ENCODE measurements around the gene COG5. TPM values are rescaled to one million over a fixed set of nuclear protein-coding genes. Genes with fewer than 3 reads are reported as not detected.

Gene COG5
- total and polyA plus RNA-seq, 2 of the 8 experiments (the other 6 are each of a cell fraction or from before 2014, with no cell fraction given) = 10.5 to 28.1 TPM

DNA sequence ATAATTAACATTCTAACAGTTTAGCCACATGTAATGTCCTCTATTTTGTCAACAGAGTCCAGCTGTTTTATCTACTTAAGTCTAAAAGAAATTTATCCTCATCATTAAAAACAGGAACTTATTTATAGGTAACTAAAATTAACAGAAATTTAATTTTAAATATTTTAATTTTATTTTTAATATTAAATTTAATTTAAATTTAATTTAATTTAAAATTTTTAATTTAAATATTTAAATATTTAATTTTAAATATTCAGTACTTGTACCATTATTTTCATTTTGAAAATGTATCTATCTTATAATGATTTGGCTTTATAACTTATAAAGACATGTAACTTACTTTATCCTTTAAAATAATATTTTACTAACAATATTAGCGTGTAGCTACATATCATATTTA lies 94.9 kb downstream of the COG5 start:
- ChIA-PET POLR2A (ENCODE audit: partially characterized antibody) (interaction anchor here (0.5 kb wide), 1 partner anchor 66 kb away, joined by 3 read pairs; no protein-coding TSS in a partner anchor), CTCF (ENCODE audit: partially characterized antibody) (interaction anchor here (1.0 kb wide), 1 partner anchor 10 kb away, joined by 3 read pairs; no protein-coding TSS in a partner anchor)
- Histone ChIP-seq H2BK5ac (ENCODE audit: low read depth, low read length) (no peak overlapping the region), H2BK12ac (ENCODE audit: low read depth, low read length) (no peak overlapping the region), H3K79me1 (ENCODE audit: low read depth, low read length) (no peaks in the 10 kb centered on the region), H2BK15ac (ENCODE audit: low read length) (no peak overlapping the region), H2AK5ac (ENCODE audit: low read depth, low read length) (no peak overlapping the region), H3K23ac (ENCODE audit: insufficient read length) (no peak overlapping the region), H2BK120ac (replicated peaks; ENCODE audit: low read depth, low read length) (no peak overlapping the region), H3K56ac (replicated peaks; ENCODE audit: insufficient read length, low read depth, low read length) (no peak overlapping the region), H2AFZ (ENCODE audit: low read length) (no peak overlapping the region), H3K4me1 (replicated peaks in 1 of 4; ENCODE audit: control insufficient read depth in 3 of 4, insufficient read depth in 4 of 4, low read length in 3 of 4) (peaks cover 0 to 3% (median 0%) of the 10 kb centered on the region in 4 experiments; a peak in 2 of 7 replicates), H4K5ac (ENCODE audit: insufficient read length, low read depth, low read length) (no peak overlapping the region), H3K79me2 (ENCODE audit: control insufficient read depth in 1 of 2, insufficient read depth in 2 of 2, low read length in 2 of 2) (no peaks in the 10 kb centered on the region), H3K9me3 (ENCODE audit: insufficient read depth in 2 of 2, low read depth in 1 of 2, low read length in 1 of 2) (no peaks in the 10 kb centered on the region), H3K4ac (replicated peaks; ENCODE audit: insufficient read length, low read depth, low read length) (no peak overlapping the region), H4K91ac (replicated peaks; ENCODE audit: insufficient read length, low read length) (no peak overlapping the region), H2BK20ac (ENCODE audit: low read length) (no peak overlapping the region), H3K4me2 (ENCODE audit: insufficient read depth in 1 of 2, low read depth in 2 of 2, low read length in 2 of 2) (no peak overlapping the region), H3K36me3 (ENCODE audit: control insufficient read depth in 2 of 4, insufficient read depth in 4 of 4, low read length in 3 of 4) (no peaks in the 10 kb centered on the region), H3K27ac (ENCODE audit: low read depth, low read length) (no peak overlapping the region), H3K14ac (ENCODE audit: insufficient read length) (no peak overlapping the region), H4K20me1 (replicated peaks in 1 of 2; ENCODE audit: control insufficient read depth in 1 of 2, insufficient read depth in 2 of 2, low read length in 2 of 2) (peaks cover 0 to 2% of the 10 kb centered on the region in 2 experiments), H4K8ac (ENCODE audit: extremely low read depth, insufficient read depth, low read length) (no peak overlapping the region), H3K18ac (ENCODE audit: extremely low read depth, low read length) (no peak overlapping the region), H3K4me3 (ENCODE audit: extremely low read depth in 1 of 4, insufficient read depth in 2 of 4, low read depth in 3 of 4, low read length in 4 of 4) (no peak overlapping the region), H3K9ac (replicated peaks in 1 of 4; ENCODE audit: extremely low read depth in 1 of 4, low read depth in 3 of 4, low read length in 3 of 4) (no peak overlapping the region), H3K23me2 (ENCODE audit: low read depth, low read length) (no peaks in the 10 kb centered on the region), H3K27me3 (replicated peaks in 1 of 4; ENCODE audit: control insufficient read depth in 3 of 4, extremely low read depth in 1 of 4, insufficient read depth in 3 of 4, low read length in 3 of 4) (no peaks in the 10 kb centered on the region)
- WGBS, 2 experiments (ENCODE audit: extremely low coverage in 1 of 2, insufficient coverage in 1 of 2, insufficient read length in 1 of 2, insufficient replicate concordance in 2 of 2, low coverage in 1 of 2, low lambda C conversion rate in 2 of 2, missing lambda C conversion rate in 1 of 2) = 96% methylated on average over 1 of the region's 1 CpG; no CpG with 5 or more reads in 1 of the 2 experiments
- DNase-seq (ENCODE audit: low read depth in 1 of 2, low spot score in 2 of 2) (no peak), FAIRE-seq (no peak)
- TF ChIP-seq PHF8 (conservative IDR thresholded peaks at IDR 0.05; ENCODE audit: low read depth, low read length) (no peak), CBX5 (IDR thresholded peaks at IDR 0.05; ENCODE audit: low read depth, low read length) (no peak), JUN (IDR thresholded peaks at IDR 0.05; ENCODE audit: low read depth, low read length) (no peak), SP1 (IDR thresholded peaks at IDR 0.05; ENCODE audit: low read depth, low read length) (no peak), HDAC6 (IDR thresholded peaks at IDR 0.05; ENCODE audit: low read depth, low read length) (no peak), NANOG (IDR thresholded peaks at IDR 0.05; ENCODE audit: insufficient read depth, low read depth, low read length, poor library complexity, severe bottlenecking) (no peak), RNF2 (IDR thresholded peaks at IDR 0.05; ENCODE audit: borderline replicate concordance, low read depth, low read length, missing control alignments, poor library complexity, severe bottlenecking) (no peak), CTBP2 (IDR thresholded peaks at IDR 0.05; ENCODE audit: borderline replicate concordance, insufficient read depth, insufficient read length, low read length) (no peak), KDM4A (IDR thresholded peaks at IDR 0.05; ENCODE audit: low read depth, low read length, severe bottlenecking) (no peak), SRF (IDR thresholded peaks at IDR 0.05; ENCODE audit: low read depth, low read length) (no peak), CBX8 (IDR thresholded peaks at IDR 0.05; ENCODE audit: borderline replicate concordance, low read depth, low read length) (no peak), GTF2F1 (IDR thresholded peaks at IDR 0.05; ENCODE audit: borderline replicate concordance, low read depth, low read length) (no peak), FOSL1 (IDR thresholded peaks at IDR 0.05; ENCODE audit: insufficient read depth, low read depth, low read length) (no peak)
